GM21825 (cell line): ENCODE measurements around the gene SUSD6.
A peak's percentile ranks its signal among the peaks of the same experiment; 100 is the strongest.
"Not testable (repeated sequence)": the region's sequence is repeated elsewhere in the genome, so short reads cannot be mapped to it uniquely, and the experiment has no call there.

Experiments
- ATAC-seq: cut with Tn5 transposase; IDR thresholded peaks from one replicate; pipeline ENCODE4 v1.9.1; 2021; ENCODE audit warnings: mild to moderate bottlenecking, moderate library complexity; ENCODE audit not compliant: unreplicated experiment

SUSD6 gene

GRCh38 chr14:69711477-69711876, 100.1 kb downstream of the SUSD6 start:
- no peak for ATAC-seq

DNA sequence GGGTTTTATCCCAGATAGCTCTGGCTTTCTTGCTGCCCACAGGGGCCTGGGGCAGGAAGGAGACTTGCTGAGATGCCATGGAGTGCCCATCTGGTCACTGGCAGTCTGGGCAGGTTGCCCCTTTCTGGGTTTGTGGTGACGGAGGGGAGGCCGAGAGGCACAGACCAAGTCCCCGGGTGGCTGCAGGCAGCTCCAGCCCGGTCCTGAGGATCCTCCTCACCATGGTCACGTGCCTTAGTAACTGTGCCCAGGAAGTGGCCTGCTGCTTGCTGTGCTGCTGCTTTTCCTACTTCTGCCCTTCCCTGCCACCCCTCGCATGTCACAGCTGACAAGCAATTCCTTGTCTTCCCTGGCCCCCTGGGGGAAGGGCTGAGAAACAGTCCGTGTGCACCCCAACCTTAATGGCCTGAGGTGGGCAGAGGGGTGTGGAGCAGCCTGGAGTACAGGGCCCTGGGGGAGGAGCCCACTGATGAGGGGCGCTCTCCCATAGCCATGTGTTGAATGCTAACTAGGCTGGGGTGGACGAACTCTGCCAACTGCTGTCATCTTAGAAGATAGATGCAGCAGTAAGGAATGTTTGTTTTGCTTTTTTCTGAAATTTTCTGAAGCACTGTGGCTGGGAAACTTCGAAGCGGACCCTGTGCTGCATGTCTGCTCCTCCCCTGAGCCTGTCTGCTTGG, 100.6 kb downstream of the SUSD6 start:
- no peak for ATAC-seq

GRCh38 chr14:69712599-69713088, 101.2 kb downstream of the SUSD6 start:
- ATAC-seq, result no peak

DNA sequence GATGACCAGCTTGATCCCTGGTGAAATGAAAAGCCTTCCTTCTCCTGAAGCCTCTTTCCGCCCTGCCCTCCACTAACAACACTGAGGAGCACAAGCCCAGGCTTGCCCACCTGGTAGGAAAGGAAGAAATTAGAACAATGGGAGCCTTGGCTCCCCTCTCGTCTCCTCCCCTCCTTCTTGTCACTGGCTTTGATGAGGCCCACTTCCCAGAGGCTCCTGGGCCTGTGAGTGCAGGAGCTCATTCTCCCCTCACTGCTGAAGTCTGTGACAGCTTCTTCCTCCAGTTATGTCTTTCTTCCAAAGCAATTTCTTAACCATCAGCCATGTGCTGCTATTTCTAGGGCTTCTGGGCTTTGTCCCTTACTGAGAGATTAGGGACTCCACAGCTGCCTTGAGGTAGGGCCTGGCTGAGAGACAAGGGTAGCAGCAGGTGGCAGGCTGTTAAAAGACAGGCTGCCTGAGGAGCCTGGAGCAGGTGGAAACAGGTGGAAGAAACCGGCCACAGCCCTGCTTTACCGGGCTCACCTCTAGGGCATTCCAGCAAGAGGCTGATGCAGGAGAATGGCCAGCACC, 101.9 kb downstream of the SUSD6 start:
- no peak for ATAC-seq

DNA sequence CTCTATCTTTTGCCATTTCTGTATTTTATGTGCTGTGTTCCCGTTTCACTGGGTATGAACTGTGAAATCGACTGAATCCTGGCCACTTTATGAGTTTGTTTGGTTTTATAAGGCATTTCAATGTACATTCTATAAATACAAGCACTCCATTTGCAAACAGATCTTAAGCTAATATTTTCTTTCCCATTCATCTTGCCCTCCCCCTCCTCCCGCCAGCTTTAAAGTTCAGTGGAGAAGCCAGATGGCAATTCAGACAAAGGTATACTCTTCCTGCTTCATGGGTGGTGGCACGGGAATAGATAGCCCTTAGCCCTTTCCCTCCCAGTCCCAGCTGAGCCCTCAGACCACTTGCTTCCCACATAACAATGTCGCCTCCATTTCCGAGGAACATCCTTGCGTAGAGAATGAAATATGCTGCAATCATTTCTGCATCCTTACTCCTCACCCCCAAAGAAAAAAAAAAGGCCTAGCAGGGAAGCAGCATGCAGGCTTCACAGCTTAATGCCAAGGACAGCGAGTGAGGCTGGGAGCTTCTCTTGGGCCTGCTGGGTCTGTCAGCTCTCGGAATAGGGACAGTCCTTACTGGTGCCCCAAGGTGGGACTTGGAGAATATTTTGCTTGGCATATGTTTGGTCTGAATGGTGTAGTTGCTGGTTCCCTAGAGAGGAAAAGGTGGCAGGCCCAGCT, 102.7 kb downstream of the SUSD6 start:
- ATAC-seq, result no peak

- ATAC-seq, result no peak
Measured at GRCh38 chr14:69715725-69716477, 104.5 kb downstream of the SUSD6 start.

DNA sequence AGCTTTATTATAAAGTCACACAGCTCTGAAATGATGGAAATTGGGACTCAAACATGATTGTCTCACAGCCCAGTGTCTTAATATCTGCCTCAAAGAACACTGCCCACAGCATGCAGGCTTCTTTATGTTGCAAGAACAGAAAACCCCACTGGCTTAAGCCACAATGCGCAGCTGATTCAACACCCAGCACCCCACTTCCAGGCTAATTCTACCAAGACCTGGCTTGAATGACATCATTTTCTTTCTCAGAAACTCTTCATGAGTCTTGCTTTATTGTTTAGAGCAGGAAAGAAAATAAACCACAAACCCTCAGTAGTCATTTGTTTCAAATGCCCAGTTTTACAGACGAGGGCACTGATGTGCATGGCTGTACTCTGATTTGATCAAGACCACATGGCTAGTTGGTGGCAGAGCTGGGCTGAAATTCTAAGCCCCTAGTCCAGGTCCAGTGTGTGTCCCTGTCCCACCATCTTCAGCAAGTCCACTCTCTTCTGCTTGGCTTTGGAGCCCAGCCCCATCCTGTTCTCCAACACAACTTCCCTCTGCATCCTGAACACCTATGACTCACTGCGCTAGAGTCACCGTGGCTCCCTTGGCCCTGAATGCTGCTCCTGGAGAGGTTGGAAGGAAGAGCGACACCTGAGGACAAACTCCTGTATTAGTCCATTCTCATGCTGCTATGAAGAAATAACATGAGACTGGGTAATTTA, 105.2 kb downstream of the SUSD6 start:
- ATAC-seq, result no peak

DNA sequence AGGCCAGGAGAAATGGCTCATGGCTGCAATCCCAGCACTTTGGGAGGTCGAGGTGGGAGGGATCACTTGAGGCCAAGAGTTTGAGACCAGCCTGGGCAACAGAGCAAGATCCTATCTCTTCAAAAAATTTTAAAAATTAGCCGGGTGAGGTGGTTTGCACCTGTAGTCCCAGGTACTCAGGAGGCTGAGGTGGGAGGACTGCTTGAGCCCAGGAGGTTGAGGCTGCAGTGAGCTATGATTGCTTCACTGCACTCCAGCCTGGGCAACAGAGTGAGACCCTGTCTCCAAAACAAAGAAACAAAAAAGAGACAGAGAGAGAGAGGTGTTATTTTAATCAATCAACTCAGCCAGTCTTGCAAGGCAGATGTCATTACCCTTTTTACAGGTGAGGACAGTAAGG, 107.2 kb downstream of the SUSD6 start:
- ATAC-seq, result not testable (repeated sequence)

DNA sequence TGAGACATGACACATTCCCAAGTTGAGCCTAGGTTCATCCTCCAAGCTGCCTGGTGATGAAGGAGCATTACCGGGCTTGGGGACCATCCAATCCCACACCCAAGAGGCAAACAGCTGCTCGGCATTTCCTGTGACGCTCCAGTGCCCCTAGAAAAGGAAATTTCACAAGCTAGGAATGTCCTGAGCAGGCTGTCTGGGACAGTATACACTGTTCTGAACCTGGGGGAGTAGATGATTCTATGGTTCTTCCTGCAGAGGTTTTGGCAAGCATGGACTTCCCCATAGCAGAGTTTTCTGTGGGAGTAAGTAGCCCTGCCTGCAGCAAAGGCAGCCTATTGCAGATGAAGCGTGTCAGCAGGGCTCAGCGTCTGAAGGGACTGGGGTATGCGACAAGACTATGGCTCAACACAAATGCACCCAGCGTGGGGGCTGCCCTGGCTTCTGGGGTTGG, 108.1 kb downstream of the SUSD6 start:
- ATAC-seq, result no peak

GRCh38 chr14:69720912-69721311, 109.5 kb downstream of the SUSD6 start:
- ATAC-seq, result no peak

GRCh38 chr14:69726761-69727511, 115.5 kb downstream of the SUSD6 start:
- ATAC-seq, result no peak

GRCh38 chr14:69727860-69728259, 116.5 kb downstream of the SUSD6 start:
- ATAC-seq, result no peak

DNA sequence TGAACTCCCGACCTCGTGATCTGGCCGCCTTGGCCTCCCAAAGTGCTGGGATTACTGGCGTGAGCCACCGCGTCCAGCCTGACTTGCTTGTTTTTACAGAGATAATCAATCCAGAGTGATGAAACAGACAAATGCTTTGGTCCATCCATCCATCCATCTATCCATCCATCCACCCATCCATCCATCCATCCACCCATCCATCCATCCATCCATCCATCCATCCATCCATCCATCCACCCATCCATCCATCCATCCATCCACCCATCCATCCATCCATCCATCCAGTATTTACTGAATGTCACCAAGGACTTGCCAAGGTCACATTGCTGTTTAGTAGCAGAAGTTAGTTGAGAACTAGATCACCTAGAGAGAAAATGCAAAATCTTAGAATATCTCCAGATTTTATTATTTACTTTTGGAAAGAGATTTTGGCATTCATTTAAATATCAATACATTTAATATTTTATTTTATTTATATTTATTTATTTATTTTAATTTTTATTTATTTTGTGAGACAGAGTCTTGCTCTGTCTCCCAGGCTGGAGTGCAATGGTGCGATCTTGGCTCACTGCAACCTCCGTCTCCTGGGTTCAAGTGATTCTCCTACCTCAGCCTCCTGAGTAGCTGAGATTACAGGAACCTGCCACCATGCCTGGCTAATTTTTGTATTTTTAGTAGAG, 120.7 kb downstream of the SUSD6 start:
- ATAC-seq, result not testable (repeated sequence)

DNA sequence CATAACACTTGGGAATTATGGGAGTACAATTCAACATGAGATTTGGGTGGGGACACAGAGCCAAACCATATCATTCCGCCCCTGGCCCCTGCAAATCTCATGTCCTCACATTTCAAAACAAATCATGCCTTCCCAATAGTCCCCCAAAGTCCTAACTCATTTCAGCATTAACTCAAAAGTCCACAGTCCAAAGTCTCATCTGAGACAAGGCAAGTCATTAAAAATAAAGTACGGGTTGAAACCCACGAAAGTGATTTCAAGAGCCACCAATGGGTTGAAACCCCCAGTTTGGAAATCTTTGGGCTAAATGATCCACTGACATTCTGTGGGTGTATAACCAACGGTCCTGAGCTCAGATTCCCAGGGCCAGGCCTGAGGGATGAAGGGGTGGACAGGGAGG, 125.0 kb downstream of the SUSD6 start:
- ATAC-seq, result not testable (repeated sequence)

DNA sequence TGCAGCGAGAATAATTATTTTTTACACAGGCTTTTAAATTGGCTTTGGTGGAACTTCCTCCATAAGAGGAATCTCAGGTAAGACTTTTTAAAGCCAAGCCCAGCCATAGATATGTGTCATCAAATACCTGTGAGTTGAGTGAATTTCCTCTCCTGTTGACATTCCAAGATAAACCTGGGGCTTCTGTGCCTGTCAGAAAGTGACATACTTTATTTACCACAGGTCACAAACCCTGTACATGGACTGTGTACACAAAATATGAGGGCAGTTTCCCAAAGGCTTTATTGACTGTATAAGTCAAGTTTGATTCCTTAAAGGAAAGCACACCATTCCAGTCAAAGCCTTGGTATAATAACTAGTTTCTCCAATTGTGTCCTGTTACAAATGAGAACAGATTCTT, 129.7 kb downstream of the SUSD6 start:
- no peak for ATAC-seq

- peak; percentile 54 for ATAC-seq
Measured at GRCh38 chr14:69749956-69750355, 138.6 kb downstream of the SUSD6 start.

- no peak for ATAC-seq
Measured at GRCh38 chr14:69750495-69750894, 139.1 kb downstream of the SUSD6 start.

- ATAC-seq, result no peak
Measured at GRCh38 chr14:69752773-69753172, 141.4 kb downstream of the SUSD6 start.

GRCh38 chr14:69753860-69754259, 142.5 kb downstream of the SUSD6 start:
- no peak for ATAC-seq
